Colonic mucosa (tissue), 4 donors: Measurements from ENCODE around the gene LDHAL6A. TPM values are rescaled to one million over a fixed set of nuclear protein-coding genes. Genes with fewer than 3 reads are reported as not detected.

ENCODE experiments used
- DNase-seq: peaks from one replicate; pipeline ENCODE4 v3.0.0-alpha.2; 2020
- H3K27ac ChIP-seq: fragments of 200-600 bp; one replicate; pipeline ENCODE4 v1.8.0; 2021
- H3K27me3 ChIP-seq: fragments of 200-600 bp; one replicate; pipeline ENCODE4 v1.8.0; 2021
- H3K36me3 ChIP-seq: fragments of 200-600 bp; one replicate; pipeline ENCODE4 v1.8.0; 2021
- H3K4me1 ChIP-seq: fragments of 200-600 bp; one replicate; pipeline ENCODE4 v1.8.0; 2021; ENCODE audit warnings: mild to moderate bottlenecking
- H3K4me3 ChIP-seq: fragments of 200-600 bp; one replicate; pipeline ENCODE4 v1.8.0; 2021
- H3K9ac ChIP-seq, 2 donors: one replicate each; pipeline ENCODE4 v1.7.0; 2013; ENCODE audit warnings: control low read depth in 2 of 2, low read depth in 2 of 2, low read length in 2 of 2
- H3K9me3 ChIP-seq: fragments of 200-600 bp; one replicate; pipeline ENCODE4 v1.8.0; 2021
- CTCF ChIP-seq: fragments of 200-600 bp; IDR thresholded peaks from one replicate; pipeline ENCODE4 v1.8.0; 2022; ENCODE audit warnings: antibody characterized with exemption, mild to moderate bottlenecking
- intact Hi-C: fragments of 100-400 bp; cut with DNase I; formaldehyde crosslinking; loops from one replicate; pipeline ENCODE4 v1.14.1; 2022
- total RNA-seq, 2 donors: library from RNA; stranded (reverse); fragmentation: NEBNext Ultra II Directional in 1 of 2; extraction: Animal tissue kit (Norgen Biotek cat#: 25700) in 1 of 2; gene quantifications; one replicate each; pipeline ENCODE4 v1.2.1, GENCODE V29; 2021
- donor health status: healthy.
- donor health status: DM: no; HTN: no; CAD: no.
- donor health status: DM: no; HTN: no; CAD: no.

The LDHAL6A gene
- total RNA-seq, 2 donors from 2014 or later: not detected

GRCh38 chr11:18522388-18522787 is 66.7 kb downstream of the LDHAL6A start:
- DNase-seq: no peak
- Histone ChIP-seq H3K36me3 (no peaks in the 10 kb centered on the region), H3K9ac (no peak overlapping the region), H3K9me3 (no peaks in the 10 kb centered on the region), H3K27me3 (no peaks in the 10 kb centered on the region), H3K27ac (no peak overlapping the region), H3K4me1 (no peaks in the 10 kb centered on the region), H3K4me3 (no peak overlapping the region)
- intact Hi-C loops: loop anchor here (10.0 kb wide), 1 partner anchor 198 kb away; the partner anchor contains the start of genes GTF2H1 and HPS5
- no peak for TF ChIP-seq CTCF

GRCh38 chr11:18523084-18523483 is 67.4 kb downstream of the LDHAL6A start:
- intact Hi-C loops: loop anchor here (10.0 kb wide), 1 partner anchor 198 kb away; the partner anchor contains the start of genes GTF2H1 and HPS5
- Histone ChIP-seq H3K36me3 (no peaks in the 10 kb centered on the region), H3K9me3 (no peaks in the 10 kb centered on the region), H3K9ac (no peak overlapping the region), H3K4me1 (no peaks in the 10 kb centered on the region), H3K27ac (no peak overlapping the region), H3K4me3 (no peak overlapping the region), H3K27me3 (no peaks in the 10 kb centered on the region)
- no peak for TF ChIP-seq CTCF
- DNase-seq: no peak

- TF ChIP-seq CTCF: no peak
- no peak overlapping the region for H3K9ac ChIP-seq
- intact Hi-C loops: loop anchor here (10.0 kb wide), 1 partner anchor 199 kb away; the partner anchor contains the start of genes GTF2H1 and HPS5
- no peak for DNase-seq
- H3K4me3 ChIP-seq: no peak overlapping the region
- no peaks in the 10 kb centered on the region for H3K36me3 ChIP-seq
- H3K4me1 ChIP-seq: no peaks in the 10 kb centered on the region
- H3K27ac ChIP-seq: no peak overlapping the region
- no peaks in the 10 kb centered on the region for H3K9me3 ChIP-seq
- no peaks in the 10 kb centered on the region for H3K27me3 ChIP-seq
Measured at GRCh38 chr11:18524248-18524647, 68.6 kb downstream of the LDHAL6A start.

GRCh38 chr11:18526130-18526520 is 70.5 kb downstream of the LDHAL6A start:
- Histone ChIP-seq H3K27me3 (no peaks in the 10 kb centered on the region), H3K27ac (peak overlapping the region; percentile 91), H3K36me3 (no peaks in the 10 kb centered on the region), H3K4me3 (peak overlapping the region; percentile 81), H3K4me1 (no peaks in the 10 kb centered on the region), H3K9ac (peak overlapping the region; percentile 89 to 99), H3K9me3 (no peaks in the 10 kb centered on the region)
- intact Hi-C loops: loop anchor here (5.0 to 10.0 kb wide), 2 partner anchors 61 to 201 kb away; partner anchors contain the start of genes GTF2H1, HPS5 and UEVLD
- TF ChIP-seq CTCF: no peak
- no peak for DNase-seq

GRCh38 chr11:18526521-18527296 is 71.1 kb downstream of the LDHAL6A start, which contains the start of gene TSG101:
Gene TSG101, minus strand, starts transcription at chr11:18526942. Its CDS starts 126 bp downstream, at chr11:18526816.
- H3K27me3 ChIP-seq: no peaks in the 10 kb centered on the region
- H3K4me3 ChIP-seq: peak within 1 kb of the TSS; percentile 81
- no peaks in the 10 kb centered on the region for H3K4me1 ChIP-seq
- peak within 1 kb of the TSS; percentile 89 to 99 for H3K9ac ChIP-seq
- TF ChIP-seq CTCF: no peak
- H3K27ac ChIP-seq: peak within 1 kb of the TSS; percentile 91
- no peaks in the 10 kb centered on the region for H3K9me3 ChIP-seq
- DNase-seq: peak; percentile 98
- intact Hi-C loops: loop anchor here (5.0 to 10.0 kb wide), 2 partner anchors 61 to 202 kb away; partner anchors contain the start of genes GTF2H1, HPS5 and UEVLD
- H3K36me3 ChIP-seq: no peaks in the 10 kb centered on the region
